PC-3 (cell line): Measurements from ENCODE around the gene ATP8A1. TPM values are rescaled to one million over a fixed set of nuclear protein-coding genes. Genes with fewer than 3 reads are reported as not detected.
"Not testable (repeated sequence)": the region's sequence is repeated elsewhere in the genome, so short reads cannot be mapped to it uniquely, and the experiment has no call there.

Source experiments
- ATAC-seq: fragments of 200-7000 bp; cut with Tn5 transposase; 2 replicates; pipeline ENCODE4 v1.9.1; 2020; ENCODE audit warnings: mild to moderate bottlenecking, moderate library complexity
- BruUV-seq: library from RNA; stranded (reverse); fragments of 400-500 nt; replicated peaks from 2 replicates; lab custom pipeline; 2021; lab: Mats Ljungman, UMichigan
- CTCF ChIA-PET: fragments of 300-600 bp; sonication (Branson Sonifier 250); formaldehyde crosslinking; loops from one replicate; lab custom pipeline; 2022; ENCODE audit warnings: antibody characterized with exemption; lab: Charles Lee
- POLR2A ChIA-PET: fragments of 300-600 bp; sonication (Branson Sonifier 250); formaldehyde crosslinking; loops from one replicate; lab custom pipeline; 2022; ENCODE audit warnings: antibody characterized with exemption; ENCODE audit not compliant: unreplicated experiment; lab: Charles Lee
- DNase-seq: peaks from one replicate; pipeline ENCODE4 v3.0.0-alpha.2; 2015
- H2AFZ ChIP-seq: fragments of 300-600 bp; sonication (generic); 2 replicates; pipeline ENCODE4 v1.6.0; 2016; ENCODE audit warnings: antibody characterized with exemption, low read length
- H3F3A ChIP-seq: fragments of 300-600 bp; sonication (generic); one replicate; pipeline ENCODE4 v1.6.0; 2017; ENCODE audit warnings: antibody characterized with exemption, low read length, control low read depth, mild to moderate bottlenecking; ENCODE audit not compliant: unreplicated experiment
- H3K27ac ChIP-seq: fragments of 300-600 bp; sonication (generic); 2 replicates; pipeline ENCODE4 v1.5.1; 2016; ENCODE audit warnings: mild to moderate bottlenecking, low read length
- H3K27me3 ChIP-seq: fragments of 300-600 bp; sonication (generic); 2 replicates; pipeline ENCODE4 v1.6.1; 2016; ENCODE audit warnings: low read length, mixed read lengths
- H3K36me3 ChIP-seq: fragments of 300-600 bp; sonication (generic); 2 replicates; pipeline ENCODE4 v1.6.1; 2016; ENCODE audit warnings: low read depth, mixed run types, low read length, mixed read lengths
- H3K4me1 ChIP-seq: fragments of 300-600 bp; sonication (generic); 2 replicates; pipeline ENCODE4 v1.5.1; 2016; ENCODE audit warnings: low read length; ENCODE audit not compliant: insufficient read depth
- H3K4me2 ChIP-seq: fragments of 300-600 bp; sonication (generic); 2 replicates; pipeline ENCODE4 v1.6.0; 2016; ENCODE audit warnings: low read length
- H3K4me3 ChIP-seq: fragments of 300-600 bp; sonication (generic); 2 replicates; pipeline ENCODE4 v1.5.1; 2016; ENCODE audit warnings: mild to moderate bottlenecking, low read length, mixed read lengths
- H3K79me2 ChIP-seq: fragments of 300-600 bp; sonication (generic); 2 replicates; pipeline ENCODE4 v1.6.1; 2017; ENCODE audit warnings: low read length, mixed read lengths
- H3K9ac ChIP-seq: fragments of 300-600 bp; sonication (generic); 2 replicates; pipeline ENCODE4 v1.6.0; 2016; ENCODE audit warnings: mild to moderate bottlenecking, low read length
- H3K9me2 ChIP-seq: fragments of 300-600 bp; sonication (generic); replicated peaks from 2 replicates; pipeline ENCODE4 v1.6.1; 2016; ENCODE audit warnings: mixed run types, low read length, mixed read lengths
- H3K9me3 ChIP-seq: fragments of 300-600 bp; sonication (generic); 2 replicates; pipeline ENCODE4 v1.6.1; 2016; ENCODE audit warnings: low read length, mixed read lengths
- H4K20me1 ChIP-seq: fragments of 300-600 bp; sonication (generic); 2 replicates; pipeline ENCODE4 v1.6.1; 2016; ENCODE audit warnings: low read length, mixed read lengths
- EZH2 ChIP-seq: fragments of 300-600 bp; sonication (generic); IDR thresholded peaks from one replicate; pipeline ENCODE4 v1.6.1; 2017; ENCODE audit warnings: antibody characterized with exemption, mild to moderate bottlenecking, low read length; ENCODE audit not compliant: unreplicated experiment
- EZH2phosphoT487 ChIP-seq: fragments of 300-600 bp; sonication (generic); IDR thresholded peaks from 2 replicates; pipeline ENCODE4 v1.6.1; 2018; ENCODE audit warnings: mild to moderate bottlenecking, antibody characterized with exemption, low read length, borderline replicate concordance
- intact Hi-C: fragments of 100-400 bp; cut with micrococcal nuclease; formaldehyde crosslinking; loops from 2 replicates; pipeline ENCODE4 v1.9.0; 2023
- total RNA-seq: library from RNA; depleted of rRNA; stranded (reverse); fragments of >200 nt; gene quantifications from 2 replicates; pipeline ENCODE4 v1.2.3, GENCODE V29; 2014
- TF ChIP-seq, protein P1 (sequence below): fragments of 300-600 bp; sonication (generic); conservative IDR thresholded peaks from 2 replicates; pipeline ENCODE4 v1.5.1; 2017; ENCODE audit warnings: antibody characterized with exemption, low read depth, mild to moderate bottlenecking, low read length

ATP8A1 gene
- total RNA-seq, 1 experiment from 2014 or later = 3.9 TPM

DNA sequence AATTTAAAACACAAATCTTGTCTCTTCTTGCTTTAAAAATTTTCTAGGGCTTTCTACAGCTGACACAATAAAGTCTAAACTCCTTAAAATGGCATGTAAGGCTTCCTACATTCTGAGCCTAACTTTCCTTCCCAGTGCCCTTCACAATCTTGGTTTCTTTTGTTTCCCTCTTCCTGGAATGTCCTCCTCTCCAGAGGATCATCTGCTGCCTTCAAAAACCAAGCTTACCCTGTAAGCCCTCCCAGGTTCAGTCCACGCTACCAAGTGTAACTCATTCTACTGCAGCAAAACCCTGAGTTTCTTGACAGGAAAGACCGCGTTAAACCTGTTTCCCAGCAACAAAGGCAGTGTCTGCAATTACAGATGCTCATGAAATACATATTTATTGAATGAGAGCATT lies 168.4 kb downstream of the ATP8A1 start:
- no TSS peak for BruUV-seq
- Histone ChIP-seq H3K4me2 (no peak overlapping the region), H3K9ac (no peak overlapping the region), H3K27ac (no peak overlapping the region), H4K20me1 (no peaks in the 10 kb centered on the region), H2AFZ (no peak overlapping the region), H3K4me3 (no peak overlapping the region), H3K9me3 (no peaks in the 10 kb centered on the region), H3F3A (no peaks in the 10 kb centered on the region), H3K9me2 (no peaks in the 10 kb centered on the region), H3K79me2 (no peaks in the 10 kb centered on the region), H3K27me3 (no peaks in the 10 kb centered on the region), H3K36me3 (no peaks in the 10 kb centered on the region), H3K4me1 (peaks cover 22% of the 10 kb centered on the region)
- POLR2A ChIA-PET = no interaction called here
- CTCF ChIA-PET = no interaction called here
- DNase-seq (no peak), ATAC-seq (no peak)
- no peak for TF ChIP-seq EZH2phosphoT487
- TF ChIP-seq, protein P1, sequence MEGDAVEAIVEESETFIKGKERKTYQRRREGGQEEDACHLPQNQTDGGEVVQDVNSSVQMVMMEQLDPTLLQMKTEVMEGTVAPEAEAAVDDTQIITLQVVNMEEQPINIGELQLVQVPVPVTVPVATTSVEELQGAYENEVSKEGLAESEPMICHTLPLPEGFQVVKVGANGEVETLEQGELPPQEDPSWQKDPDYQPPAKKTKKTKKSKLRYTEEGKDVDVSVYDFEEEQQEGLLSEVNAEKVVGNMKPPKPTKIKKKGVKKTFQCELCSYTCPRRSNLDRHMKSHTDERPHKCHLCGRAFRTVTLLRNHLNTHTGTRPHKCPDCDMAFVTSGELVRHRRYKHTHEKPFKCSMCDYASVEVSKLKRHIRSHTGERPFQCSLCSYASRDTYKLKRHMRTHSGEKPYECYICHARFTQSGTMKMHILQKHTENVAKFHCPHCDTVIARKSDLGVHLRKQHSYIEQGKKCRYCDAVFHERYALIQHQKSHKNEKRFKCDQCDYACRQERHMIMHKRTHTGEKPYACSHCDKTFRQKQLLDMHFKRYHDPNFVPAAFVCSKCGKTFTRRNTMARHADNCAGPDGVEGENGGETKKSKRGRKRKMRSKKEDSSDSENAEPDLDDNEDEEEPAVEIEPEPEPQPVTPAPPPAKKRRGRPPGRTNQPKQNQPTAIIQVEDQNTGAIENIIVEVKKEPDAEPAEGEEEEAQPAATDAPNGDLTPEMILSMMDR = no peak
- no peak for TF ChIP-seq EZH2
- intact Hi-C loops = no loop called here

DNA sequence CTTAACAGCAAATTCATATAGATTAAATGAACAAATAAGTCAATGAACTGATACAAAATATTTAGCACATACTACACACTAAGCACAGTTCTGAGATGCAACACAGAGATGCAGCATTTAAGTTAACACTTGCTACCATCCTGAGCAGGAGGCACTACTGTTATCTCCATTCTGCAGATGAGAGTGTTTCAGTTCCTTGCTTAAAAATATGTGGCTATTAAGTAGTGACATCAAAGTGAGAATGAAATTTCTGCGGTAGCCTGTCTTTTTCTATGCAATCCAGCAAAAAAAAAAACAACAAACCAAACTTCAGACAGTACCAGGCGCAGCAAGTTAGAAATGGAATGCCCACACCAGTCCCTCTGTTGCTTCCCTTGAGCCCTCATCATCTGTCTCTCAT lies 168.8 kb downstream of the ATP8A1 start:
- no peaks in the 10 kb centered on the region for H3K79me2 ChIP-seq
- H3K9me2 ChIP-seq = no peaks in the 10 kb centered on the region
- no peak for DNase-seq
- H3K36me3 ChIP-seq = no peaks in the 10 kb centered on the region
- peaks cover 26% of the 10 kb centered on the region for H3K4me1 ChIP-seq
- TF ChIP-seq, protein P1 = no peak
- TF ChIP-seq EZH2phosphoT487 (no peak), EZH2 (no peak)
- no peak for ATAC-seq
- BruUV-seq = no TSS peak
- no peaks in the 10 kb centered on the region for H3K27me3 ChIP-seq
- ChIA-PET POLR2A (no interaction called here), CTCF (no interaction called here)
- no peak overlapping the region for H3K4me2 ChIP-seq
- H3K9ac ChIP-seq = no peak overlapping the region
- no peak overlapping the region for H3K4me3 ChIP-seq
- H3F3A ChIP-seq = no peaks in the 10 kb centered on the region
- intact Hi-C loops = no loop called here
- no peaks in the 10 kb centered on the region for H3K9me3 ChIP-seq
- H2AFZ ChIP-seq = no peak overlapping the region
- no peak overlapping the region for H3K27ac ChIP-seq
- no peaks in the 10 kb centered on the region for H4K20me1 ChIP-seq

DNA sequence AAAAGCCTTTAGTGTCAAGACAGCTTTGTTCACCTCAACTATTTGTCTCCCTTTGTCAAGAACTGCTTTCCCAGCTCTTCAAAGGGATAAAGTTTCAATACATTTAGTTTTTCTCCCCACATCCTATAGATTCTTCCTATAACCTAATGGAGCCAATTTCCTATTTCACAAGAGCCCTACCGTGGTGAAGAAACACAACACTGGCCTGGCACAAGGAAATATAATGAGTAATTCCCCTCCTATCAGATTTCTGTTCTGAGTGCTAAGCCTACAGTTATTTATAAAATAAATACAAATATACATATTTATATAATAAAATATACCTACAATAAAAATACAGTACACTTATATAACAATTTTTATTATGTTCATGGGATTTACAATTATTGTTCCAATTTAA lies 169.7 kb downstream of the ATP8A1 start:
- H3K4me1 ChIP-seq = peaks cover 29% of the 10 kb centered on the region
- H3K4me2 ChIP-seq = no peak overlapping the region
- H3K9me2 ChIP-seq = no peaks in the 10 kb centered on the region
- ChIA-PET POLR2A (no interaction called here), CTCF (no interaction called here)
- intact Hi-C loops = no loop called here
- no peaks in the 10 kb centered on the region for H4K20me1 ChIP-seq
- H3F3A ChIP-seq = no peaks in the 10 kb centered on the region
- no peaks in the 10 kb centered on the region for H3K79me2 ChIP-seq
- no peaks in the 10 kb centered on the region for H3K27me3 ChIP-seq
- DNase-seq = peak; percentile 5
- H3K4me3 ChIP-seq = no peak overlapping the region
- H3K9me3 ChIP-seq = no peaks in the 10 kb centered on the region
- no peak overlapping the region for H3K9ac ChIP-seq
- TF ChIP-seq EZH2phosphoT487 = no peak
- no peak for TF ChIP-seq EZH2
- TF ChIP-seq, protein P1 = no peak
- BruUV-seq = no TSS peak
- no peaks in the 10 kb centered on the region for H3K36me3 ChIP-seq
- no peak overlapping the region for H3K27ac ChIP-seq
- H2AFZ ChIP-seq = no peak overlapping the region
- no peak for ATAC-seq

DNA sequence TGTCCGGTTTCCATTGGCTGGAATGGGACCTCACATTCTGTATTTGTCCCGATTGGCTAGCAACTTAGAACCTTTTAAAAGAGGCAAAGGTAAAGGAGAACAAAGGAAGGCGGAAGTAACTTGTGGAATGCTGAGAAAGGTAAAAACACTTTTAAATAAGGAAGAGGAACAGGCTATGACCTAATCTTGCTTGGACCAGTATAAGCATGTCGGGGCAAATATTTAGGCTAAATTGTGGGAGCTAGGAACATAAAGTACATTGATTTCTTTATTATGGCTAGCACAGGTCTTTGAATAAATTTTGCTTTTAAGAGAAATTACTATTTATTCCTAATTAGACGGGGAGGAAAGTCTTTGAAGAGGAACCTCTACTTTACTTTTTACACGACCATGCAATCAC lies 170.7 kb downstream of the ATP8A1 start:
- H3K27me3 ChIP-seq, H3F3A ChIP-seq, BruUV-seq, ATAC-seq, H3K27ac ChIP-seq, H3K9me2 ChIP-seq, H3K36me3 ChIP-seq, H4K20me1 ChIP-seq, H3K9me3 ChIP-seq, intact Hi-C loops, POLR2A ChIA-PET, H3K79me2 ChIP-seq, CTCF ChIA-PET, H3K4me2 ChIP-seq, H2AFZ ChIP-seq, DNase-seq, H3K9ac ChIP-seq, H3K4me3 ChIP-seq: not testable (repeated sequence)
- H3K4me1 ChIP-seq = peaks cover 25% of the 10 kb centered on the region
